Activated CD4-positive, CD25-positive, alpha-beta regulatory T cell treated with anti-CD3 and anti-CD28 coated beads, Interleukin-2, amount 50 U/mL, for 72 hours (primary cell): ENCODE measurements around the gene RENBP.

Experiments used
- DNase-seq: peaks from one replicate; pipeline ENCODE4 v3.0.0; 2021

Gene RENBP

GRCh38 chrX:153911798-153912197, 32.6 kb downstream of the RENBP start:
- no peak for DNase-seq

GRCh38 chrX:153910446-153910845, 34.0 kb downstream of the RENBP start:
- no peak for DNase-seq

- DNase-seq = no peak
These were observed 34.5 kb downstream of the RENBP start for GRCh38 chrX:153909980-153910360.

- DNase-seq = no peak
These were observed 35.1 kb downstream of the RENBP start for GRCh38 chrX:153909024-153909979.

GRCh38 chrX:153908219-153908860, 36.1 kb downstream of the RENBP start:
- DNase-seq = no peak

- no peak for DNase-seq
These were observed 37.0 kb downstream of the RENBP start for GRCh38 chrX:153907456-153907855.

GRCh38 chrX:153906126-153906917, 38.1 kb downstream of the RENBP start:
- no peak for DNase-seq

- DNase-seq = no peak
These were observed 38.9 kb downstream of the RENBP start for GRCh38 chrX:153905481-153906095.

- no peak for DNase-seq
These were observed 40.2 kb downstream of the RENBP start, which contains the start of gene AVPR2 for GRCh38 chrX:153903991-153904957. TSS of gene AVPR2 (plus strand) at chrX:153904673. CDS start at chrX:153905146, 473 bp downstream.

GRCh38 chrX:153903238-153903980, 41.0 kb downstream of the RENBP start:
- no peak for DNase-seq

- no peak for DNase-seq
These were observed 42.1 kb downstream of the RENBP start for GRCh38 chrX:153902385-153902784.

GRCh38 chrX:153901753-153902140, 42.7 kb downstream of the RENBP start:
- DNase-seq = no peak

GRCh38 chrX:153900831-153901752, 43.4 kb downstream of the RENBP start:
- DNase-seq = no peak

GRCh38 chrX:153897899-153898298, 46.5 kb downstream of the RENBP start:
- DNase-seq = no peak

- DNase-seq = no peak
These were observed 55.3 kb downstream of the RENBP start for GRCh38 chrX:153889123-153889522.

- DNase-seq = no peak
These were observed 56.1 kb downstream of the RENBP start for GRCh38 chrX:153888344-153888743.

GRCh38 chrX:153887385-153887784, 57.1 kb downstream of the RENBP start:
- DNase-seq = no peak

- no peak for DNase-seq
These were observed 57.5 kb downstream of the RENBP start for GRCh38 chrX:153886915-153887314.
